ENCODE data around the gene GPR160.

DNA sequence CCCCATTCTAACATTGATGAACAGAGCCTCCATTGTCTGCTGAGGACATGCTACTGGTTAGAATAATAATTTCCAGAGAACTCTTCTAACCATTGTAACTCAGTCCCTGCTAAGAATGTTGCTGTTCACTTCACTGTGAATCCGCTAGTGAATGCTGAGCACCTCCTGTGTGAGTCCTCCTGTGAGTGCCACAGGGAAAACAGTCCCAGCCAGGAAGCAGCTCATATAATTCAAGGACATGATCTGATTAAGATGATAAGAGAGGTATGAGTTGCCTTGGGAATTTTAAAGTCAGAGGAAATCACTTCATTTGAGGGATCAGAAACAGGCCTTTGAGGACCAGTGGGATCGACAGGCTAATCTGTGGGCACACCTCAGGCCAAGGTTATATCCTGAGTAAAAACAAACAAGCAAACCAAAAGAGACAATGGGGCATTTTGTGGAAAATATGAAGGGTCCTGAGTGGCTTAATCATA, 33.9 kb upstream of the GPR160 start:
- TF ChIP-seq, protein P1, sequence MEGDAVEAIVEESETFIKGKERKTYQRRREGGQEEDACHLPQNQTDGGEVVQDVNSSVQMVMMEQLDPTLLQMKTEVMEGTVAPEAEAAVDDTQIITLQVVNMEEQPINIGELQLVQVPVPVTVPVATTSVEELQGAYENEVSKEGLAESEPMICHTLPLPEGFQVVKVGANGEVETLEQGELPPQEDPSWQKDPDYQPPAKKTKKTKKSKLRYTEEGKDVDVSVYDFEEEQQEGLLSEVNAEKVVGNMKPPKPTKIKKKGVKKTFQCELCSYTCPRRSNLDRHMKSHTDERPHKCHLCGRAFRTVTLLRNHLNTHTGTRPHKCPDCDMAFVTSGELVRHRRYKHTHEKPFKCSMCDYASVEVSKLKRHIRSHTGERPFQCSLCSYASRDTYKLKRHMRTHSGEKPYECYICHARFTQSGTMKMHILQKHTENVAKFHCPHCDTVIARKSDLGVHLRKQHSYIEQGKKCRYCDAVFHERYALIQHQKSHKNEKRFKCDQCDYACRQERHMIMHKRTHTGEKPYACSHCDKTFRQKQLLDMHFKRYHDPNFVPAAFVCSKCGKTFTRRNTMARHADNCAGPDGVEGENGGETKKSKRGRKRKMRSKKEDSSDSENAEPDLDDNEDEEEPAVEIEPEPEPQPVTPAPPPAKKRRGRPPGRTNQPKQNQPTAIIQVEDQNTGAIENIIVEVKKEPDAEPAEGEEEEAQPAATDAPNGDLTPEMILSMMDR (IDR thresholded peaks at IDR 0.05; ENCODE audit: insufficient read depth, low read depth, low read length): no peak
- no peak for TF ChIP-seq EZH2 (IDR thresholded peaks at IDR 0.05; ENCODE audit: insufficient read depth, low read length)

All from astrocyte (in vitro differentiated cells and primary cell).